ENCODE results near the gene IFRD2. TPM values are rescaled to one million over a fixed set of nuclear protein-coding genes. Genes with fewer than 3 reads are reported as not detected.
"Not testable (repeated sequence)": the region's sequence is repeated elsewhere in the genome, so short reads cannot be mapped to it uniquely, and the experiment has no call there.

IFRD2 gene
- total RNA-seq, 2 experiments from 2014 or later, result 50.0 to 59.0 TPM

- Mint-ChIP-seq H3K4me3 (peak overlapping the region; percentile 82), H3K9me3 (no peaks in the 10 kb centered on the region), H3K27ac (no peak overlapping the region), H3K4me1 (peaks cover 22% of the 10 kb centered on the region), H3K27me3 (no peaks in the 10 kb centered on the region), H3K36me3 (peaks cover 3% of the 10 kb centered on the region)
- DNase-seq, result no peak
- POLR2A ChIA-PET, result interaction anchor here (0.7 to 3.2 kb wide), 5 partner anchors 16 to 76 kb away, joined by 3 to 26 read pairs (median 3); partner anchors contain the start of genes HYAL3, NAA80, NPRL2 and RASSF1
- no peak for ATAC-seq (ENCODE audit: low read depth)
Measured at GRCh38 chr3:50322115-50322385, 29.8 kb upstream of the IFRD2 start.

- H3K36me3 Mint-ChIP-seq, result peaks cover 3% of the 10 kb centered on the region
- H3K9me3 Mint-ChIP-seq, result no peaks in the 10 kb centered on the region
- ATAC-seq (ENCODE audit: low read depth), result peak; percentile 75
- peaks cover 23% of the 10 kb centered on the region for H3K4me1 Mint-ChIP-seq
- POLR2A ChIA-PET, result interaction anchor here (0.7 to 3.2 kb wide), 5 partner anchors 16 to 75 kb away, joined by 3 to 26 read pairs (median 3); partner anchors contain the start of genes HYAL3, NAA80, NPRL2 and RASSF1
- peak overlapping the region; percentile 82 for H3K4me3 Mint-ChIP-seq
- DNase-seq, result peak; percentile 91
- H3K27me3 Mint-ChIP-seq, result no peaks in the 10 kb centered on the region
- peak overlapping the region; percentile 93 for H3K27ac Mint-ChIP-seq
Measured at GRCh38 chr3:50321336-50322114, 29.3 kb upstream of the IFRD2 start.

GRCh38 chr3:50320853-50321335 is 28.7 kb upstream of the IFRD2 start:
- Mint-ChIP-seq H3K4me1 (peaks cover 25% of the 10 kb centered on the region), H3K27ac (peak overlapping the region; percentile 76), H3K36me3 (peaks cover 6% of the 10 kb centered on the region), H3K27me3 (no peaks in the 10 kb centered on the region), H3K9me3 (no peaks in the 10 kb centered on the region), H3K4me3 (peak overlapping the region; percentile 90)
- POLR2A ChIA-PET, result interaction anchor here (1.0 to 3.2 kb wide), 8 partner anchors 17 to 87 kb away, joined by 3 to 26 read pairs (median 3); partner anchors contain the start of genes CYB561D2, HYAL3, NAA80 and NPRL2
- ATAC-seq (ENCODE audit: low read depth), result peak; percentile 43
- no peak for DNase-seq

- Mint-ChIP-seq H3K9me3 (no peaks in the 10 kb centered on the region), H3K4me3 (peak overlapping the region; percentile 90), H3K36me3 (peaks cover 6% of the 10 kb centered on the region), H3K27me3 (no peaks in the 10 kb centered on the region), H3K27ac (peak overlapping the region; percentile 76), H3K4me1 (peaks cover 28% of the 10 kb centered on the region)
- ATAC-seq (ENCODE audit: low read depth) (no peak), DNase-seq (no peak)
- POLR2A ChIA-PET, result interaction anchor here (1.0 to 3.2 kb wide), 5 partner anchors 17 to 86 kb away, joined by 3 to 26 read pairs (median 3); partner anchors contain the start of genes CYB561D2, HYAL3, NAA80 and NPRL2
Measured at GRCh38 chr3:50319894-50320625, 27.8 kb upstream of the IFRD2 start.

- no peak overlapping the region for H3K27ac Mint-ChIP-seq
- POLR2A ChIA-PET, result interaction anchor here (1.1 kb wide), 1 partner anchor 20 kb away, joined by 3 read pairs; the partner anchor contains the start of genes HYAL3 and NAA80
- H3K4me3 Mint-ChIP-seq, result no peak overlapping the region
- peaks cover 6% of the 10 kb centered on the region for H3K36me3 Mint-ChIP-seq
- no peaks in the 10 kb centered on the region for H3K27me3 Mint-ChIP-seq
- ATAC-seq (ENCODE audit: low read depth) (no peak), DNase-seq (no peak)
- peaks cover 25% of the 10 kb centered on the region for H3K4me1 Mint-ChIP-seq
- no peaks in the 10 kb centered on the region for H3K9me3 Mint-ChIP-seq
Measured at GRCh38 chr3:50319181-50319893, 27.1 kb upstream of the IFRD2 start.

GRCh38 chr3:50318615-50319014 is 26.4 kb upstream of the IFRD2 start:
- peaks cover 6% of the 10 kb centered on the region for H3K36me3 Mint-ChIP-seq
- H3K9me3 Mint-ChIP-seq, result no peaks in the 10 kb centered on the region
- no peak overlapping the region for H3K4me3 Mint-ChIP-seq
- peaks cover 25% of the 10 kb centered on the region for H3K4me1 Mint-ChIP-seq
- DNase-seq (no peak), ATAC-seq (ENCODE audit: low read depth) (no peak)
- no peak overlapping the region for H3K27ac Mint-ChIP-seq
- POLR2A ChIA-PET, result interaction anchor here (0.5 to 1.6 kb wide), 4 partner anchors 19 to 308 kb away, joined by 3 to 4 read pairs (median 4); partner anchors contain the start of genes CYB561D2, HYAL3, NAA80 and NPRL2
- no peaks in the 10 kb centered on the region for H3K27me3 Mint-ChIP-seq

GRCh38 chr3:50318163-50318562 is 25.9 kb upstream of the IFRD2 start:
- no peak for ATAC-seq (ENCODE audit: low read depth)
- Mint-ChIP-seq H3K4me3 (no peak overlapping the region), H3K4me1 (peaks cover 25% of the 10 kb centered on the region), H3K27me3 (no peaks in the 10 kb centered on the region), H3K9me3 (no peaks in the 10 kb centered on the region), H3K36me3 (peaks cover 6% of the 10 kb centered on the region), H3K27ac (no peak overlapping the region)
- DNase-seq, result no peak
- POLR2A ChIA-PET, result interaction anchor here (0.5 to 1.6 kb wide), 4 partner anchors 10 to 309 kb away, joined by 3 to 5 read pairs (median 4); partner anchors contain the start of genes CYB561D2, NPRL2 and TUSC2

- Mint-ChIP-seq H3K27me3 (no peaks in the 10 kb centered on the region), H3K36me3 (peaks cover 6% of the 10 kb centered on the region), H3K4me3 (no peak overlapping the region), H3K9me3 (no peaks in the 10 kb centered on the region), H3K4me1 (peaks cover 24% of the 10 kb centered on the region), H3K27ac (peak overlapping the region; percentile 88)
- POLR2A ChIA-PET, result interaction anchor here (0.6 to 3.5 kb wide), 11 partner anchors 10 to 295 kb away, joined by 3 to 17 read pairs (median 3); partner anchors contain the start of genes CISH, CYB561D2, HYAL3 and IFRD2
- DNase-seq (no peak), ATAC-seq (ENCODE audit: low read depth) (no peak)
Measured at GRCh38 chr3:50317300-50317699, 25.1 kb upstream of the IFRD2 start.

- Mint-ChIP-seq H3K36me3 (peaks cover 6% of the 10 kb centered on the region), H3K9me3 (no peaks in the 10 kb centered on the region), H3K4me3 (peak overlapping the region; percentile 76), H3K27me3 (no peaks in the 10 kb centered on the region), H3K4me1 (peaks cover 24% of the 10 kb centered on the region), H3K27ac (peak overlapping the region; percentile 88)
- DNase-seq (peak; percentile 68), ATAC-seq (ENCODE audit: low read depth) (peak; percentile 70)
- POLR2A ChIA-PET, result interaction anchor here (0.8 to 3.5 kb wide), 8 partner anchors 11 to 295 kb away, joined by 3 to 17 read pairs (median 3); partner anchors contain the start of genes CISH, CYB561D2, HYAL3 and IFRD2
Measured at GRCh38 chr3:50316657-50317242, 24.5 kb upstream of the IFRD2 start.

- DNase-seq, result no peak
- no peak for ATAC-seq (ENCODE audit: low read depth)
- H3K9me3 Mint-ChIP-seq, result no peaks in the 10 kb centered on the region
- no peak overlapping the region for H3K4me3 Mint-ChIP-seq
- no peak overlapping the region for H3K27ac Mint-ChIP-seq
- no peaks in the 10 kb centered on the region for H3K27me3 Mint-ChIP-seq
- POLR2A ChIA-PET, result interaction anchor here (1.2 to 3.5 kb wide), 3 partner anchors 13 to 23 kb away, joined by 5 to 17 read pairs (median 10); partner anchors contain the start of genes HYAL3, NAA80 and TUSC2
- H3K36me3 Mint-ChIP-seq, result peaks cover 6% of the 10 kb centered on the region
- H3K4me1 Mint-ChIP-seq, result peaks cover 21% of the 10 kb centered on the region
Measured at GRCh38 chr3:50314816-50315215, 22.6 kb upstream of the IFRD2 start.

- DNase-seq (no peak), ATAC-seq (ENCODE audit: low read depth) (no peak)
- Mint-ChIP-seq H3K4me1 (peaks cover 21% of the 10 kb centered on the region), H3K9me3 (no peaks in the 10 kb centered on the region), H3K27me3 (no peaks in the 10 kb centered on the region), H3K27ac (no peak overlapping the region), H3K4me3 (no peak overlapping the region), H3K36me3 (peaks cover 5% of the 10 kb centered on the region)
- POLR2A ChIA-PET, result interaction anchor here (1.0 to 3.5 kb wide), 3 partner anchors 12 to 23 kb away, joined by 3 to 17 read pairs (median 10); partner anchors contain the start of genes HYAL3 and NAA80
Measured at GRCh38 chr3:50314342-50314741, 22.1 kb upstream of the IFRD2 start.

- DNase-seq; H3K4me3 Mint-ChIP-seq; POLR2A ChIA-PET; H3K27me3 Mint-ChIP-seq; H3K36me3 Mint-ChIP-seq; H3K9me3 Mint-ChIP-seq; H3K27ac Mint-ChIP-seq; ATAC-seq (ENCODE audit: low read depth): not testable (repeated sequence)
- peaks cover 13% of the 10 kb centered on the region for H3K4me1 Mint-ChIP-seq
Measured at GRCh38 chr3:50312041-50312440, 19.8 kb upstream of the IFRD2 start.

Data from activated naive CD8-positive, alpha-beta T cell treated with anti-CD3 and anti-CD28 coated beads, Interleukin-2, amount 10 ng/mL, durations not matched to agents 7 days and 5 days (primary cell).